Stimulated activated CD4-positive, alpha-beta T cell treated with anti-CD3 and anti-CD28 coated beads, Interleukin-4, amount 100 ng/mL, for 4 hours (primary cell): ENCODE results near the gene STMN3.

Source experiments
- DNase-seq, 2 experiments: peaks; one replicate each; pipeline ENCODE4 v3.0.0-alpha.2; 2020

STMN3 gene

DNA sequence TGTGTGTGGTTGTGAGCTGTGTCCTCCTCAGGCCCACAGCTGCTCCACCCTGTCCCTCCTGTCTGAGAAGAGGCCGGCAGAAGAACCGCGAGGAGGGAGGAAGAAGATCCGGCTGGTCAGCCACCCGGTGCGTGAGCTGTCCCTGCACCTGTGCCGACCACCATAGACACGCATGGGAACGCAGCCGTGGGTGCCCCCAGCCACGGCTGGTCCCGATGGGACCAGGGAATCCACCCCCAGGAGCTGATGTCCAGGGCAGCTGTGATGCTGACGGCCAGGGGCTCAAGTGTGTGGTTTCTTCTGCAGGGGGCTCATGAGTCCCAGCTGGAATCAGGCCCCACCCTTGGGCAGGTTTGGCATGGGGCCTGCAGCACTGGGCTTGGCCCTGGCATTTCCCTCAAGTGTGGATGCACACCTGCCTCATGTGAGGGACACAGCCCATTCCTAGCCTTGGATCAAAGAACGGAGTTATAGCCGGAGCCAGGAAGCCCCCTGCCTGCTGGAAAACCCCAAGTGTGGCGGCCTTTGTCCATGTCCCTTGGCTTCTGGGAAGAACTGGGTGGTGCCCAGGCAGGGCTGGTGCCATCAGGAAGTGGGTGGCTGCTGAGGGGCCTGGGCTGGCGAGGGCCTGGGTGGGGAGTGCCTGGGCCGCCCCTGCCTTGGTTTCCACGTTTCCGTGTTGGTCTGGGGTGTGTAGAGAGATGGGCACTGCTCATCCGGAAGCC is 38.6 kb upstream of the STMN3 start:
- no peak for DNase-seq

GRCh38 chr20:63690898-63691710 is 37.9 kb upstream of the STMN3 start:
- no peak for DNase-seq

- no peak for DNase-seq
Observed at GRCh38 chr20:63690003-63690897, 37.0 kb upstream of the STMN3 start.

DNA sequence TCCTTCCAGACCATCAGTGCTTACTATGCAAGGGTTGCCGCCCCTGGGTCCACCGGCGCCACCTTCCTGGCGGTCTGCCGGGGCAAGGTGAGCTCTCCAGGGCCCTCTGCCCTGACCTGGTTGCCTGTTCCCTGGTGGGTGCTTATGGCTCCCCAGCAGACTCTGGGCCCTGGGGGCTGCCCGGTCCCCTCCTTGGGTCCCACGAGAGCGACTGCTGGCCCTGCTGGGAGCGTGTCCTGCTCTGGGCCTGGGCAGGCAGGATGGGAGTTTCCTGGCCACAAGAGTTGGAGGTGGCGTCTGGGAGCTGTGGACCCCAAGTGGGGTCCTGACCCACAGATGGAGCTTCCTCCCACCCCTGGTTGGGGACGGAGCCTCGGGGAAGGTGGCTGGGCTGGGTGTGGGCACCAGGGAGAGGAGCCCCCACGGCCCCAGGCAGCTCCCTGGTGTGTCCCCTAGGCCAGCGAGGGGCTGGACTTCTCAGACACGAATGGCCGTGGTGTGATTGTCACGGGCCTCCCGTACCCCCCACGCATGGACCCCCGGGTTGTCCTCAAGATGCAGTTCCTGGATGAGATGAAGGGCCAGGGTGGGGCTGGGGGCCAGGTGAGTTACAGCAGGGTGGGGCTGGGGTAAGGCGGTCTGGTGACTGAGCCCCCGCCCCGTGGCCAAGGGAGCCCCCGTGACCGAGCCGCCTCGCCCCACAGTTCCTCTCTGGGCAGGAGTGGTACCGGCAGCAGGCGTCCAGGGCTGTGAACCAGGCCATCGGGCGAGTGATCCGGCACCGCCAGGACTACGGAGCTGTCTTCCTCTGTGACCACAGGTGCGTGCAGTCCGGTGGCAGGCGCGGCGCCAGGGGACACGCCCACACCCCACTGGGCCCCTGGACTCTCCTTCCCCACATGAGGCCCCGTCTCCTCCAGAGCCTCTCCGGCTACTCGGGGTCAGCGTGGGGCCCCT is 36.1 kb upstream of the STMN3 start:
- no peak for DNase-seq

DNA sequence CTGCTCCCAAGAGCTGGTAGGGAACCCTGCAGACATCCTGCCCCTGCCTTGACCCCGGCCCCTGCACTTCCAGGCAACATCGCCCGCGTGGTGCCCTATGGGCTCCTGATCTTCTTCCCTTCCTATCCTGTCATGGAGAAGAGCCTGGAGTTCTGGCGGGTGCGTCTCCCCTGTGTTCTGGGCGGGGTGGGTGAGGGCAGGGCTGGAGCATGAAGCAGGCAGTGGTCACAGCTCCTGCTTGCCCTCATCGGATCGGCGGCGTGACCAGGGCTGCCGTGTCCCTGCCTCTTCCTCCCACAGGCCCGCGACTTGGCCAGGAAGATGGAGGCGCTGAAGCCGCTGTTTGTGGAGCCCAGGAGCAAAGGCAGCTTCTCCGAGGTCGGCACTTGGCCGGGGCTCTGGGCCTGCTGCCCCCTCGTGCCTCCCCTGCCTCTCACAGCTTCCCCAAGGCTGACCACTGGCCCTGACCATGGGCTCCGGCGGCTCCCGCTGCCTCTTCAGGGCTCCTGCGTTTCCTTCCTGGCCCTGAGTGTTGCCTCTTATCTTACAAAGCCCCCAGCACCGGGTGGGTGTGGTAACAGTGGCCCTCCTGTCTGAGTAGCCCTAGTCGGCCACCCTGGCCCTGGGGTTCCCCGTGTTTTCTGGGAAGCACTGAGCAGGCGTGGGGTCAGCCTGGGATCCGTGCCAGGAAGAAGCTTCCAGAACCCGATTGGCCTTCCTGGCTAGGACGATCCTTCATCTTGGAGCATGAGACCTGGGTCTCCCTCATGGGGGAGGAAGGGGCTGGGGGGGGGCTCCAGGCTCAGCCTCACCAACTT is 35.2 kb upstream of the STMN3 start:
- no peak for DNase-seq

DNA sequence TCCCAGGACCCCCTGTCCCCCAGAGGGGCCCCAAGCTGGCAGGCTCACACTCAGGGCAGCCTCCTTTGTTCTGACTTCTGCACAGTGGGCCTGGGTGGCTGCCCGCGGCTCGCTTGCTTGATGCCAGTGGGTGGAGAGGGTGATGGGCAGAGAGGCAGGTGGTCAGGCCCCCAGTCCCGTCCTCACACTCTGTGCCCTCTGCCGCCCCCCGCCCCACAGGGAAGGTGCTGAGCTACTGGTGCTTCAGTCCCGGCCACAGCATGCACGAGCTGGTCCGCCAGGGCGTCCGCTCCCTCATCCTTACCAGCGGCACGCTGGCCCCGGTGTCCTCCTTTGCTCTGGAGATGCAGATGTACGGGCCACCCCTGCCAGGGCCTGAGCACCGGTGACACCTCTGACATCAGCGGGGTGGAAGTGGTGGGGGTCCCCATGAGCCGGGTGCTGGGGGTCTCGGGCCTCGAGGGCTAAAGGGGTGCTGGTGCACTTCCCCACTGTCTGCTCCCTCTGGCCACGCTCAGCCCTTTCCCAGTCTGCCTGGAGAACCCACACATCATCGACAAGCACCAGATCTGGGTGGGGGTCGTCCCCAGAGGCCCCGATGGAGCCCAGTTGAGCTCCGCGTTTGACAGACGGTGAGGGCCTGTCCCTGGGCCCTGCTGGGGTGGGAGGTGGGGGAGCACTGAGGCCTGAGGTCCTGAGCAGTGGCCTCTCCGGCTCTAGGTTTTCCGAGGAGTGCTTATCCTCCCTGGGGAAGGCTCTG is 34.4 kb upstream of the STMN3 start:
- DNase-seq, result no peak

- DNase-seq, result peak; percentile 54 to 78
Observed at GRCh38 chr20:63686492-63687321, 33.5 kb upstream of the STMN3 start.

DNA sequence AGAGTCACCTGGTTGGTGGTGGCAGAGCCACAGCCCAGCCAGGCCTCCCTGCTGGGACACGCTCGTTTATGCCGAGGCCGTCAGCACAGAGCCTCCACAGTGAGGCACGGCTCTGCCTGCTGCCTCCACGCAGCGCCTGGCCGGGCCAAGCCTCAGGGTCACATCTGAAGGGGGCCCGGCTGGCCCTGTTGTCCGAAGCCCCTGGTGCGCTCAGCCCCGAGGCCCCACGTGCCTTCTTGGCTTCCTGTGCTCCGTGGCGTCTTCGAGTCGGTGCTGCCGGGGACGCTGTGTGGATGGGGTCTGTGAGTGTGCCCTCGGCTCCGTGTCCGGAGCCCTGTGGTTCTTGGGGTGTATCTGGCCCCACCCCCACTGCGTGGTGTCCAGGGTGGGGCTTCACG is 32.9 kb upstream of the STMN3 start:
- DNase-seq, result no peak

- no peak for DNase-seq
Observed at GRCh38 chr20:63685269-63686026, 32.2 kb upstream of the STMN3 start.

DNA sequence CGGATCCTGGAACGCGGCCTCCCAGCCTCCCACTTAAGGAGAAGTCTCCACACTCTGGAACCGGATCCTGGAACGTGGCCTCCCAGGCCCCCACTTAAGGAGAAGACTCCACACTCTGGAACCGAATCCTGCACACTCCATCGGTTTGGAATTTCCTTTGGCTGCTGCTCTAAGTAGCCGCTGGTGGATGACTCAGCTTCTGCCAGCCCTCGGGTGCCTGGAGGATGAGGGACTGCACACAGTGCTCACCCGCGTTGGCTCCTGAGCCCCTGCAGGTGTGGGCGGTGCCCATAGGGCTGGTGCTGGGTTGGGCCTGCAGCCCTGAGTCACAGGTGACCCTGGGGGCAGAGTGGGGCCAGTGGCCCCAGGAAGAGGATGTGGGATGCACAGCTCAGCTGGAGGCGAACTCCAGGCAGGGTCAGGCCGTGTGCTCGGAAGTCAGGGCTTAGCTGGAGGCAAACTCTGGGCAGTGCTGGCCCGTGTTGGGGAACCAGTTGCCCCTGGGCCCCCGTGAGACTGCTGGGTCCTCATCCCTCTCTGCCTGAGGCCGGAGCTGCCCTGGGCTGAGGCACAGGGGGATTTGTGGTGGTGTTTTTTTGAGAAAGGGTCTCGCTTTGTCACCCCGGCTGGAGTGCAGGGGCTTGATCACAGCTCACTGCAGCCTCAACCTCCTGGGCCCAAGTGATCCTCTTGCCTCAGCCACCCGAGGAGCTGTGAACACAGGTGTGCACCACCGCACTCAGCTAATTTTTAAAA is 29.3 kb upstream of the STMN3 start:
- no peak for DNase-seq

DNA sequence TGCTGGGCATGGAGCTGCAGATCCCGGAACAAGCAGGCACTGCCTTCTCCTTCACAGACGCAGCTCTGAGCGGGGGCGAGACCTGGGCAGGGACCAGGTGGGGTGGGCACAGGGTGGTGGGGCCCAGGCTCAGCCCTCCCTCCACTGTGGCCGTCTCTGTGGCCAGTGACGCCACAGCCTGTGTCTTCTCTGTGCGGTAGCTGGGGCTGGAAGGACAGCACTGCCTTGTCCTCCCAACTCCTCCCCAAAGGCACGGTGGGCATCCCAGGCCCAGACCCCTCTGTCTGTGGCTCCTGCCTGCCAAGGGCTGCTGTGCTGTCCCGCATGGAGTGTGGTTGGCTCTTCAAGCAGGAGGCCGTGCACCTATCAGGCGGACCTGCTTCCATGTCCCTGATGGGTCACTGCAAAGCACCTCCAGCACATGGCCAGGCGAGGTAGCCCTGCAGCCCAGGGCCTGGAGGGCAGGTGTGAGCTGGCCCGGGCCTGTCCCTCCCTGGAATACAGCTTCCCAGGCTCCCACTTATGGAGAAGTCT is 28.5 kb upstream of the STMN3 start:
- no peak for DNase-seq

DNA sequence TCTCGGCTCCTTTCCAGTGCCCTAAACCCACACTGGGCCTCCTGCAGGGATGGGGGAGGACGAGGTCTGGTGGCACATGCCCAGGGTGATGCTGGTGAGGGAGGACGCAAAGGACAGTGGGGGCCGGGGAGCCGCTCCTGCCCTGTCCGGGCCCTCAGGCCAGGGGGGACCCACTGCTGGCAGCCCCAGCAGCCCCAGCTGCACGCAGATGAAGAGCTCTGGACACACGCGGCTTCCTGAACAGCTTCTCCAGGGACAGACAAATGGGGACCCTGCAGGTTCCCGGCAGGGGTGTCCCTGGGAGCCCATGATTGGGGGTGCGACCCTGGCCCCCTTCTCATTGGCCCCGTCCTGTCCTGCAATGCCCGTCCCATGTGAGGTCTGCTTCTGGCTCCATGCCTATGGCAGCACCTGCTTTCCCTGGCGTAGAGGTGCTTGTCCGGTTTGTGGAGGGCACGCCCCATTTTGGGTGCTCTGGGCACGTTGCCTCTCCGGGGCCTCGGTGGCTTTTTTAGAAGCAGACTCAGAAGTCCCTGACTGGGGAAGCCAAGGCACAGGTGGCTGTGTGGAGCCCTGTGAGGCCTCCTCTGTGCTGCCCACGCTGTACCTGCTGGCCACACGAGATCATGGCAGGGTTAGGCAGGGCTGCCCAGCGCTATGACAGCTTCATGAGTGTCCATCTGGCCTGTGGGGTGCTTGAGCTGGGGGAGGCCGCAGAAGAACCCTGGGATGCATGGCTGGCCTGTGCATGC is 27.8 kb upstream of the STMN3 start:
- DNase-seq, result no peak

DNA sequence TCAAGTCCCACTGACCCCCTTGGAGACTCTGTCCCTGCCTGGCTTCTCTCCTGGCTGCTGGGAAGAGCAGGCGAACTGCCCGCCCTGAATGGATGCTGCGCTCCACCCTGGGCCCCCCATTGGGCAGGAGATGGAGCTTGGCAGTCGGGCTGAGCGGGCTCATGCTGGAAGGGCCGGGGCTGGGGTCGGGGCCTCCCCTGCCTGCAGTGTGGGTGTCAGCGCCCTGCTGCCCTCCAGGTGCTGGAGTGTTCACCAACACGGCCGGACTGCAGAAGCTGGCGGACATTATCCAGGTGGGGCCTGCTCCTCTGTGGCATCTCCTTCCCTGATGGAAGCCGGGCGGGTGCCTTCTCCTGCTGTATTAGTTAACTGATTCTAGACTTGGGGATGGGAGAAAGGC is 27.2 kb upstream of the STMN3 start:
- no peak for DNase-seq

DNA sequence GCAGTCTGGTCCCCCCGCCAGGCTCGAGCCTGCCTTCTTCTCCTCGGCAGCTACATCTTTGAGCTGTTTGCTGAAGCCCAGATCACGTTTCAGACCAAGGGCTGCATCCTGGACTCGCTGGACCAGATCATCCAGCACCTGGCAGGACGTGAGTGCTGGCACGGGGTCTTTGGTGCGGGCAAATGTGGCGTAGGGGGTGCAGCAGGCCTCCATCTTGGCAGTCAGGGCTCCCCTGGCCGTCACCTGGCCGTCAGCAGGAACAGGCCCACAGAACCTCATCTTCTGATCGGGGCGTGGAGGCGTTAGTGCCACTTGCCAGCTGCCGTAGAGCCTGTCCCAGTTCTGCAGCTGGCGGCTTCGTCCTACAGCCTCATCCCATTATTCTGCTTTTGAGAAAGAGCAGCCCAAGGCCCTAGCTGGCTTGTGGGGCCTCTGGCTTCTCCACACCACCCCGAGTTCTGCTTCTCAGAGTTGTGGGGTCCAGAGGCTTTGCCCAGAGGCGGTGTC is 26.6 kb upstream of the STMN3 start:
- no peak for DNase-seq

- no peak for DNase-seq
Observed at GRCh38 chr20:63678667-63679465, 25.6 kb upstream of the STMN3 start.

- no peak for DNase-seq
Observed at GRCh38 chr20:63678071-63678470, 24.8 kb upstream of the STMN3 start.
